ENCODE measurements around the gene COBL.

GRCh38 chr7:51154201-51154600 is 162.4 kb downstream of the COBL start:
- TF ChIP-seq POLR2A (IDR thresholded peaks at IDR 0.05) = no peak
- TF ChIP-seq, protein P1, sequence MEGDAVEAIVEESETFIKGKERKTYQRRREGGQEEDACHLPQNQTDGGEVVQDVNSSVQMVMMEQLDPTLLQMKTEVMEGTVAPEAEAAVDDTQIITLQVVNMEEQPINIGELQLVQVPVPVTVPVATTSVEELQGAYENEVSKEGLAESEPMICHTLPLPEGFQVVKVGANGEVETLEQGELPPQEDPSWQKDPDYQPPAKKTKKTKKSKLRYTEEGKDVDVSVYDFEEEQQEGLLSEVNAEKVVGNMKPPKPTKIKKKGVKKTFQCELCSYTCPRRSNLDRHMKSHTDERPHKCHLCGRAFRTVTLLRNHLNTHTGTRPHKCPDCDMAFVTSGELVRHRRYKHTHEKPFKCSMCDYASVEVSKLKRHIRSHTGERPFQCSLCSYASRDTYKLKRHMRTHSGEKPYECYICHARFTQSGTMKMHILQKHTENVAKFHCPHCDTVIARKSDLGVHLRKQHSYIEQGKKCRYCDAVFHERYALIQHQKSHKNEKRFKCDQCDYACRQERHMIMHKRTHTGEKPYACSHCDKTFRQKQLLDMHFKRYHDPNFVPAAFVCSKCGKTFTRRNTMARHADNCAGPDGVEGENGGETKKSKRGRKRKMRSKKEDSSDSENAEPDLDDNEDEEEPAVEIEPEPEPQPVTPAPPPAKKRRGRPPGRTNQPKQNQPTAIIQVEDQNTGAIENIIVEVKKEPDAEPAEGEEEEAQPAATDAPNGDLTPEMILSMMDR (IDR thresholded peaks at IDR 0.05) = no peak
